ENCODE data around the gene TTN.

GRCh38 chr2:178650554-178650953 is 156.7 kb downstream of the TTN start:
- TF ChIP-seq CTCF (IDR thresholded peaks at IDR 0.05) = no peak
- no peak for TF ChIP-seq EZH2 (IDR thresholded peaks at IDR 0.05)
- TF ChIP-seq EZH2phosphoT487 (IDR thresholded peaks at IDR 0.05) = no peak
